WERI-Rb-1 (cell line): ENCODE measurements around the gene CLPTM1L.
"Not testable (repeated sequence)": the region's sequence is repeated elsewhere in the genome, so short reads cannot be mapped to it uniquely, and the experiment has no call there.

Experiments
- DNase-seq: peaks from one replicate; pipeline ENCODE4 v3.0.0-alpha.2; 2020
- H3K27ac ChIP-seq: fragments of 250-450 bp; sonication (Bioruptor Pico); 2 replicates; pipeline ENCODE4 v1.5.1; 2020; ENCODE audit warnings: mild to moderate bottlenecking, moderate library complexity
- H3K27me3 ChIP-seq: fragments of 250-450 bp; sonication (Bioruptor Pico); 2 replicates; pipeline ENCODE4 v1.5.1; 2021; ENCODE audit warnings: mild to moderate bottlenecking, low read depth, moderate library complexity; ENCODE audit not compliant: insufficient read depth, severe bottlenecking
- H3K36me3 ChIP-seq: fragments of 250-450 bp; sonication (Bioruptor Pico); 2 replicates; pipeline ENCODE4 v1.5.1; 2020; ENCODE audit warnings: mild to moderate bottlenecking, moderate library complexity
- H3K4me3 ChIP-seq: 2 replicates; pipeline ENCODE4 v1.5.1; 2011; ENCODE audit warnings: low read depth, mild to moderate bottlenecking, control low read depth, low read length
- H3K9me3 ChIP-seq: fragments of 250-450 bp; sonication (Bioruptor Pico); 2 replicates; pipeline ENCODE4 v1.5.1; 2021; ENCODE audit warnings: mild to moderate bottlenecking, moderate library complexity; ENCODE audit not compliant: severe bottlenecking
- TF ChIP-seq, protein P1 (sequence below): IDR thresholded peaks from 2 replicates; pipeline ENCODE4 v1.5.1; 2011; ENCODE audit warnings: low read depth, mild to moderate bottlenecking, control low read depth, inconsistent platforms, low read length

CLPTM1L gene

DNA sequence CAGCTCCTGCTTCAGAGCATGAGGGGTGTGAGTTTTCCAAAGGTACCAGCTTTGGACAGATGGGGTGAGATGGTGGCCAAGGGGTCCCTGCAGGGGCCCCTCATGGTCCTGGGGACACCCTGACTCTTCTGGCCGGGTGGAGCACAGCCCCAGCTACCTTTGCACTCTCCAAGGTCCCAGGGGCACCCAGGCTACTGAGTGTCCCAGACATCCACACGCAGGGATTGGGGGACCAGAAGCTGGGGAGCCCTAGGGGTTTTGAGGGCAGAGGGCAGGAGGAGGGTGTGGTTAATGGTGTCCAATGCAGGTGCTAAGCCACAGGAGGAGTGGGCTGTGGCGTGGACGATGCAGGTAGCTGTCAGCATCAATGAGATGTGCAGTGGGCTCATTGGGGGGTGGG lies 16.0 kb upstream of the CLPTM1L start:
- Histone ChIP-seq H3K9me3 (no peaks in the 10 kb centered on the region), H3K36me3 (no peaks in the 10 kb centered on the region), H3K4me3 (no peak overlapping the region), H3K27ac (no peak overlapping the region), H3K27me3 (no peaks in the 10 kb centered on the region)
- DNase-seq = no peak
- TF ChIP-seq, protein P1, sequence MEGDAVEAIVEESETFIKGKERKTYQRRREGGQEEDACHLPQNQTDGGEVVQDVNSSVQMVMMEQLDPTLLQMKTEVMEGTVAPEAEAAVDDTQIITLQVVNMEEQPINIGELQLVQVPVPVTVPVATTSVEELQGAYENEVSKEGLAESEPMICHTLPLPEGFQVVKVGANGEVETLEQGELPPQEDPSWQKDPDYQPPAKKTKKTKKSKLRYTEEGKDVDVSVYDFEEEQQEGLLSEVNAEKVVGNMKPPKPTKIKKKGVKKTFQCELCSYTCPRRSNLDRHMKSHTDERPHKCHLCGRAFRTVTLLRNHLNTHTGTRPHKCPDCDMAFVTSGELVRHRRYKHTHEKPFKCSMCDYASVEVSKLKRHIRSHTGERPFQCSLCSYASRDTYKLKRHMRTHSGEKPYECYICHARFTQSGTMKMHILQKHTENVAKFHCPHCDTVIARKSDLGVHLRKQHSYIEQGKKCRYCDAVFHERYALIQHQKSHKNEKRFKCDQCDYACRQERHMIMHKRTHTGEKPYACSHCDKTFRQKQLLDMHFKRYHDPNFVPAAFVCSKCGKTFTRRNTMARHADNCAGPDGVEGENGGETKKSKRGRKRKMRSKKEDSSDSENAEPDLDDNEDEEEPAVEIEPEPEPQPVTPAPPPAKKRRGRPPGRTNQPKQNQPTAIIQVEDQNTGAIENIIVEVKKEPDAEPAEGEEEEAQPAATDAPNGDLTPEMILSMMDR = no peak

DNA sequence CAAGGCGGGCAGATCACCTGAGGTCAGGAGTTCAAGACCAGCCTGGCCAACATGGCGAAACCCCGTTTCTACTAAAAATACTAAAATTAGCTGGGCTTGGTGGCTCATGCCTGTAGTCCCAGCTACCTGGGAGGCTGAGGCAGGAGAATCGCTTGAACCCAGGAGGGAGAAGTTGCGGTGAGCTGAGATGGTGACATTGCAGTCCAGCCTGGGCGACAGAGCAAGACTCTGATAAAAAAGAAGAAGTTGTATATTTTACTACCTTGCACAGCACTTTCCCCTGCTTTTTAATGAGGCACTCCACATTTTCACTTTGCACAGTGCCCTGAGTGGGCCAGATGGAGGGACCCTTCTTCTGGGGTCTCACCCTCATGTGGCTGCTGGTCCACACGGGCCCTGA lies 15.5 kb upstream of the CLPTM1L start:
- DNase-seq, H3K9me3 ChIP-seq, H3K36me3 ChIP-seq, H3K27ac ChIP-seq, H3K4me3 ChIP-seq, H3K27me3 ChIP-seq: not testable (repeated sequence)

GRCh38 chr5:1359713-1360112 lies 14.8 kb upstream of the CLPTM1L start:
- H3K27ac ChIP-seq = no peak overlapping the region
- H3K9me3 ChIP-seq = no peaks in the 10 kb centered on the region
- no peak for DNase-seq
- H3K4me3 ChIP-seq = no peak overlapping the region
- no peaks in the 10 kb centered on the region for H3K36me3 ChIP-seq
- TF ChIP-seq, protein P1 = no peak
- H3K27me3 ChIP-seq = no peaks in the 10 kb centered on the region

DNA sequence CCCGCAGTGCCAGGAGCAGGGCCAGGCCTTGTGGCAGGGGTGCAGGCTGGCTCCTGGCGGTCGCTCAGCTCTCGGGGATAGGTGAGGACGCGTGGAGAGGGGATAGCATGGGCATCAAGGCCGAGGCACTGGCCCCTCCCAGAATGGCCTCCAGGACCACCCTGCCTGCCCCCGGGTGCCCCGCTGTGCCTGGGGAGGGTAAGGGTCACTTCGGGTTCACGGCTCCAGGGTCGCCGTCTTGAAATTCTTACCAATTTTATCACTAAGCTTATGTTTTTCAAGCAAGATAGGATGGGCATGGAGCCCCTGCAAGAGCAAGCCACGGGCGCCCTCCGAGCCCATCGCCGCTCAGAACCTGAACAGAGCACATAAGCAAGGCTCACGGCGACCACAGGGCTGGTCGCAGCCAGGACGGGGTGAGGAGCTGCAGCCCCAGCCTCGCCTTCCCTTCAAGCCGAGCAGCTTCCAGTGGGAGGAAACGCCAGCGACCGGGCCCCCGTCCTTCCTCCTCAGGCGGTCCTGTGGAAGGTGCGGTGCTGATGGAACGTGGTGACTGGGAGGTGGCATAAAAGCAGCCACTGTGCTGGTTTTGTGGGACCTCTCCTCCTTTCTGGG lies 14.2 kb upstream of the CLPTM1L start:
- DNase-seq = no peak
- H3K27ac ChIP-seq = no peak overlapping the region
- H3K4me3 ChIP-seq = no peak overlapping the region
- TF ChIP-seq, protein P1 = no peak
- no peaks in the 10 kb centered on the region for H3K36me3 ChIP-seq
- H3K9me3 ChIP-seq = no peaks in the 10 kb centered on the region
- no peaks in the 10 kb centered on the region for H3K27me3 ChIP-seq

DNA sequence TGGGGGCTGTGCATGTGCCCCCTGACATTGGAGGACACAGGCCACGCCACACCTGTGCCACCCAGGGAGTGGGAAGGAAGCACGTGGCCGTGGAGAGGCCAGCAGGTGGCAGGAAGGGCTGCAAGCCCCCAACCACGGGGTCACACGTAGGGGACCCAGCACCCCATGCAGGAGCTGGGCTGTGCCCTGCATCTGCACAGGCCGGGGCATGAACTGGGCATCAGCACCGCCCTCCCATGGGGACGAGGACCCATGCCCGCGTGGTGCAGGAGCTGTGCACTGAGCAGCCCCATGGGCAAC lies 13.8 kb upstream of the CLPTM1L start:
- Histone ChIP-seq H3K27ac (no peak overlapping the region), H3K9me3 (no peaks in the 10 kb centered on the region), H3K27me3 (no peaks in the 10 kb centered on the region), H3K4me3 (no peak overlapping the region), H3K36me3 (no peaks in the 10 kb centered on the region)
- no peak for DNase-seq
- TF ChIP-seq, protein P1 = no peak

DNA sequence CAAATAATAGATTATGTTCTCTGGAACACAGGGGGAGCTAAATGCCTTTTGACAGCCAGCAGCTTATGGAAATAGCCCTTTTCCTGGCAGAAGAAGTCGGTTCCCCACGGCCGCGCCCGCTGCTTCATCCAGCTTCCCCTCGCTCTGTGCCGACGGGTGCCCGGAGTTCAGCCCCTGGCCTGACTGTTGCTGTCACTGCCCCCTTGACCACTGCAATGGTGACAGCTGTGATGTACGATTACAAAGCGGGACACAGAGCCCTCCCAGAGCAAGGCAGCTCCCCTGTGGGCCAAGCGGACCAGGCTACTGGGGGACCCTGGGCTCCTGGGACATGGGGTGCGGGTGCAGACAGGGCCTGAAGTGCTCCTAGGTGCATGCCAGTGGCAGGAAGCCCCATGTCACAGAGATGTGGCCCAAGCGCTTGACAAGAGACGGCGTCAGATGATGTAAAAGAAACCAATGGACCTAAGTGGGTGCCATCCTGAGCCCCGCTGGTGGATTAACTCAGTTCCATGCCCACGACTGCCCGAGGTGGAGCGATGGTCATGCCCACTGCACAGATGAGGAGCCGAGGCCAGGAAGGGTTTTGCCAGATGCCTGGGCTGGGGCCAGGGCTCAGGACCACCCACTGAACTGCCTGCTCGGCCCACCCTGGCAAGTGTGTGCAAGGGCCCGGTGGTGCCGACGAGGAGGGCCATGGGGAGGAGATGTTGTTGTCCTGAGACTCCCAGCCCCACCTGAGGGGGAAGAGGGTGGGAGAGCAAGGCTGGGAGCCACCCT lies 13.2 kb upstream of the CLPTM1L start:
- TF ChIP-seq, protein P1 = no peak
- no peaks in the 10 kb centered on the region for H3K9me3 ChIP-seq
- no peaks in the 10 kb centered on the region for H3K36me3 ChIP-seq
- H3K4me3 ChIP-seq = no peak overlapping the region
- DNase-seq = no peak
- no peaks in the 10 kb centered on the region for H3K27me3 ChIP-seq
- no peak overlapping the region for H3K27ac ChIP-seq
